Pons (tissue), 1 donor: Measurements from ENCODE around the gene WDR49.

Source experiments
- DNase-seq: peaks from one replicate; pipeline ENCODE4 v3.0.0-alpha.2; 2016; ENCODE audit warnings: low spot score

WDR49 gene

GRCh38 chr3:167487556-167487955, 166.2 kb downstream of the WDR49 start:
- DNase-seq: no peak

GRCh38 chr3:167484551-167484950, 169.2 kb downstream of the WDR49 start:
- DNase-seq: no peak

GRCh38 chr3:167483708-167484475, 169.8 kb downstream of the WDR49 start:
- DNase-seq: no peak

GRCh38 chr3:167481164-167481563, 172.6 kb downstream of the WDR49 start:
- DNase-seq: no peak

- DNase-seq: no peak
These were observed 173.0 kb downstream of the WDR49 start for GRCh38 chr3:167480748-167481147.

GRCh38 chr3:167473863-167474262, 179.9 kb downstream of the WDR49 start, which contains the start of gene SERPINI2:
TSS of gene SERPINI2 (minus strand) at chr3:167474042. CDS start at chr3:167471834, 2,208 bp downstream.
- no peak for DNase-seq

- peak; percentile 15 for DNase-seq
These were observed 184.4 kb downstream of the WDR49 start for GRCh38 chr3:167469381-167469780.

GRCh38 chr3:167467848-167468611, 185.7 kb downstream of the WDR49 start:
- DNase-seq: no peak

GRCh38 chr3:167466966-167467365, 186.8 kb downstream of the WDR49 start:
- no peak for DNase-seq

- DNase-seq: no peak
These were observed 197.5 kb downstream of the WDR49 start for GRCh38 chr3:167456157-167456799.

- no peak for DNase-seq
These were observed 199.9 kb downstream of the WDR49 start for GRCh38 chr3:167453815-167454214.

GRCh38 chr3:167451282-167451681, 202.5 kb downstream of the WDR49 start:
- no peak for DNase-seq

GRCh38 chr3:167450675-167451074, 203.1 kb downstream of the WDR49 start:
- DNase-seq: no peak

- no peak for DNase-seq
These were observed 203.5 kb downstream of the WDR49 start for GRCh38 chr3:167450195-167450594.

GRCh38 chr3:167445491-167445890, 208.3 kb downstream of the WDR49 start:
- DNase-seq: no peak

- no peak for DNase-seq
These were observed 212.5 kb downstream of the WDR49 start for GRCh38 chr3:167441256-167441655.

GRCh38 chr3:167437428-167438139, 216.2 kb downstream of the WDR49 start:
- DNase-seq: no peak
